Cerebellar cortex (tissue), 1 donor: ENCODE measurements around the gene STK4.

Experiments
- DNase-seq: peaks from one replicate; pipeline ENCODE4 v3.0.0-alpha.2; 2015; ENCODE audit warnings: low spot score

STK4 gene

DNA sequence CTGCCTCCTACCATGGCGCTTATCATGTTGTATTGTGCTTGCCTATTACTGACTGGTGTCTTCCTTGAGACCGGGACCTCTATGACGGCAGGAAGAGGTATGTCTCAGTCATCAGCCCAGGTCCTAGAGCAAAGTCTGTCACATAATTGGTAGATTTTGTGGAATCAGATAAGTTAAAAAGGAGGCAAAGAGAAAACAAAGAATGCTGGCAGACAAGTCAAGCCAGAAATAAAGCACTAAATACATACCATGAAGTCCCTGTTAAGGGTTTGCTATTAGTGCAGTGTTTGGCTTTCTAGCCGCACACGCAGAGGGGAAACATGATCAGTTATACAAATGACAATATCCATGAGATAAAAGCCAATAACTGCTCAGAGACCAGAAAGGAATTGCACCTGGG lies 12.1 kb upstream of the STK4 start:
- no peak for DNase-seq

- DNase-seq = no peak
Observed at GRCh38 chr20:44955270-44955669, 11.0 kb upstream of the STK4 start.

DNA sequence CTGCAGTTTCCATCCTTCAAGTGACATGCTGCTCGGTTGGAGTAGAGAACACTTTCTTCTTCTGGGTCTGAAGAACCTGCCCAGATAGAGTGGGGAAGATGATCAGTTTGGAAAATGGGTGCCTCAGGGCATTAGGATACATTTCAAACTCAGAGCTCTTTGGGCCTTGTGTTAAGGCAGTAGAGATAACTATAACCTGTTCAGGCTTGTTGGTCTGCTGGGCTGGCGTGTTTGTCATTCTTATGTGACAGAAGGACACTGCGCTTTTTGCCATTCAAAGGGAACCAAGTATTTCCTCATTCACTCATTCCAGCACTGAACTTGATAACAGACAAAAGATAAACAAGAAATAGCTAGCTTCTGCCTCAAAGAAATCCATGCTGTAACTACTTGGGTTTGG lies 9.9 kb upstream of the STK4 start:
- DNase-seq = no peak

- DNase-seq = no peak
Observed at GRCh38 chr20:44958276-44958675, 8.0 kb upstream of the STK4 start.

DNA sequence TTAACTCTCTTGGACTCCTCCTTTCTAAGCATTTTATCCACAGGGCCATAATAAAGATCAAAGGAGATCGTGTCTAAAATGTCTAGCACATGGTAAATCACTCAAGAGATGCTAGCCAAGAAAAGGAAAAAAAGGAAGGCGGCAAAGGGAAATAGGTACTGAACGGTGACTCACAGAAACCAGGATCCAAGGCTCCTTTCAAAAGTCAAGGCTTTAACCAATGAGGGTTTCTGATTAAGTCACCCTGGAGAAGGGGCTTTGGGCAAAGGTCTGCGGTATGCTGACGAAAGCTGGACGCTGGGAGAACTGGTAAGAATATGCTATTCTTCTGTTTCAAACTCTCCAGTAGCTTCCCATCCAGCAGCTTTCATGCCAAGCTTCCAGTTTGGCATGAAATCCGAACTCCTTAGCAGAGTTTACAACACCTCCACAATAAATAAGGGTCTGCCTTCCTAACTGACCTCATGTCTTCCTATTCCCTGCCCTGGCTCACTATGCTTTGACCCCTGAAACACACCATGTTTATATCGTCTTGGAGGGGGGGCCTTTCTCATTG lies 7.2 kb upstream of the STK4 start:
- DNase-seq = no peak

GRCh38 chr20:44959638-44960102 lies 6.6 kb upstream of the STK4 start:
- DNase-seq = peak; percentile 32

DNA sequence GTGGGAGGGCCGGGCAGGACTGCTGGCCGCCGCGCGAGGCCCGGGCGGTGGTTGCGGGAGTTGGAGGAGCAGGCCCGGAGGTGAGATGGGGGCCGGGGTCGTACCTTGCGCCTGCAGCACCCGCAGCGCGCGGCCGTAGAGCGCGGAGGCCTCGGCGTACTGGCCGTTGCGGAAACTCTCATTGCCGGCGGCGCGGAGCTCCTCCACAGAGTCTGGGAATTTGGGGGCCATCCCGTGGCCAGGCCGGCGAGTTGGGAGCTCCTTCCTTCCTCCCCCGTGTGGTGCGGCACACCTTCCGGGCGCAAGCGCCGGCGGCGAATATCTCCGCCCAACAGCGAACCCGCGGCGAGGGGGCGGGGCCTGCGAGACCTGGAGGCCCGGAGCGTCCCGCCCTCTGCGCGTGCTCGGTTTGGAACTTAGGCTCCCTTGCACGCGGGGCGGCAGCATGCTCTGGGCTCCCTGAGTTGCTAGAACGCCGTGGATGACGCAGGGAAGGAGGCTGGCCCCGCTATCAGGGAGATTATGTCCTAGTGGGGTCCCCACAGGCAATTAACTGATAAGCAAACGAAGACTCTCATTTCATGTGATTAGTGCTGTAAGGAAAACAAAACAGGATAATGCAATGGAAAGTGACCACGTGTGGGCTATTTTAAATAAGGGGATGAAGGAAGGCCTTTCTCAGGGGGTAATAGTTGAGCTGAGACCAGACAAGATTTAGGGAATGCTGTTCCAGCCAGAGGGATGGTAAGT lies 6.0 kb upstream of the STK4 start, which contains the start of gene TOMM34:
TSS of gene TOMM34 (minus strand) at position 295 of the 750 bp plus-strand sequence. CDS start at position 231, 64 bp downstream.
- DNase-seq = peak; percentile 95

DNA sequence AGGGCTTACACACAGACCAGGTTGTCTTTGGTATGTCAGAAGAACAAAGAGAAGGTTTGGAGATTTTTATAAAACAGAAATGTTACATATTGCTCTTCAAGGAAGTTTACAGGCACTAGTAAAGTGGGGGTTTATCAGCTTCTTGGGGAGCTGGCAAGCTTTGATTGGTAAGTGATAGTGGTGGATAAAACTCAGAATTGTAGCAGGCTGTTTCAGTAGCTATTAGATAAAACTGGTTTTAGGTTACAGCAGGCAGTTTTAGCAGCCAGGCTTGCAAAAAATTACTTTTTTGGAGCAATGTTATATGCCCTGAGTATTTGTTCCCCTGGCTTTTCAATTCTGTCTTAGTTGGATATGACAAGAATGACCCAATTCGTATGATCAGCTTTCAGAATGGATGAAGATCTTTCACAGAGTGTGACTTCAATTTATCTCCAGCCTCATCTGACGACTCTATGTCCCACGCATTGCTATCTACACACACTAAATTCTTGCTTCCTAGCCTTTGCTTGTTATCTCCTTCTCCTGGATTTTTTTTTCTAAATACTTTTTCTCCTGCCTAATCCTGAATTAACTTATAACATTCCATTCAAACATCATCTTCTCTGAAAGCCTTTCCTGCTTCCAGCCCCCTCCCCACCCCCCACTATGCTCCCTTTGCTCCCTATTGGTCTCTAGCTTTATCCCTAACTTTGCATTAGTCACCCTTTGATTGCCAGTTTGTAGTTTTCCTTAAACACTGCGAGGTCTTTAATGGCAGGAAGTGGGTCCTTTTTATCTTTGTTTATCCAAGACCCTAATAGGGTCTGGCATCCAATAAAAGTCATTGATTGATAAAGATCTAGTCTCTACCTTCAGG lies 5.1 kb upstream of the STK4 start:
- no peak for DNase-seq

DNA sequence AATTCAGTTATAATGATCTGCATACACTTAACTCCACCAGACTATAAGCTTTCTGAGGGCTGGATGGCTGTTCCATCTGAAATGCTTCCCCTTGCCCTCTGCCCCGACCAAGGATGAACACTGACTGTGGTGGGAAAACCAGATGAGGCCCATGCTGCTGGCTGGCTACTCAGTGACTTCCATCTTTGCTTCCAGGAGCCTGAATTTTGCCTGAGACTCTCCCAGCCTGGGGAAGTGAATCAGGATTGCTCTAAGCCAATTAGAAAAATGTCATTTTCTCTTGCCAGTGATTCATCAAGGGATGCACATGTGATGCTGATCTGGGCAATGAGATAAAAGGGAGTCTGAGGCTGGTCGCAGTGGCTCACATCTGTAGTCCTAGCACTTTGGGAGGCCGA lies 4.4 kb upstream of the STK4 start:
- no peak for DNase-seq

- no peak for DNase-seq
Observed at GRCh38 chr20:44962483-44962882, 3.8 kb upstream of the STK4 start.

- DNase-seq = no peak
Observed at GRCh38 chr20:44963325-44964215, 2.7 kb upstream of the STK4 start.

DNA sequence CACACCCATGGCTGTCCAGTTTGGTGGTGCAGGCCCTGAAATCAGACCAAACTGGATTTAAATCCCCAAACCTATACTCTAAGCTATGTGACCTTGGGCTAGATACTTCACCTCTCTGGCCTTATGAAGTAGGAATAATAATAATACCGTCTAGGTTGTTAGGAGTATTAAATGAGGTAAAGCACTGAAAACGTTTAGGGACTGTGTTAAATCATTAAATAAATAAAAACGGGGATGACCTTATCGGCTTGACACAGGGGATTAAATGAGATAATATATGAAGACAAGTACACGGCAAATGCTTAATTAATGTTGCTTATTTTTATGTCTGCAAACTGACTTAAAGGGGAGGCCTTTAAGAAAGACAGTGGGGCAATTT lies 672 bp upstream of the STK4 start:
- DNase-seq = no peak

GRCh38 chr20:44967207-44967807 lies 995 bp downstream of the STK4 start:
- no peak for DNase-seq

- DNase-seq = no peak
Observed at GRCh38 chr20:44969300-44969894, 3.1 kb downstream of the STK4 start.

GRCh38 chr20:44970243-44970757 lies 4.0 kb downstream of the STK4 start:
- DNase-seq = no peak

GRCh38 chr20:44973053-44973452 lies 6.7 kb downstream of the STK4 start:
- DNase-seq = no peak

GRCh38 chr20:44976698-44977097 lies 10.4 kb downstream of the STK4 start:
- DNase-seq = no peak

DNA sequence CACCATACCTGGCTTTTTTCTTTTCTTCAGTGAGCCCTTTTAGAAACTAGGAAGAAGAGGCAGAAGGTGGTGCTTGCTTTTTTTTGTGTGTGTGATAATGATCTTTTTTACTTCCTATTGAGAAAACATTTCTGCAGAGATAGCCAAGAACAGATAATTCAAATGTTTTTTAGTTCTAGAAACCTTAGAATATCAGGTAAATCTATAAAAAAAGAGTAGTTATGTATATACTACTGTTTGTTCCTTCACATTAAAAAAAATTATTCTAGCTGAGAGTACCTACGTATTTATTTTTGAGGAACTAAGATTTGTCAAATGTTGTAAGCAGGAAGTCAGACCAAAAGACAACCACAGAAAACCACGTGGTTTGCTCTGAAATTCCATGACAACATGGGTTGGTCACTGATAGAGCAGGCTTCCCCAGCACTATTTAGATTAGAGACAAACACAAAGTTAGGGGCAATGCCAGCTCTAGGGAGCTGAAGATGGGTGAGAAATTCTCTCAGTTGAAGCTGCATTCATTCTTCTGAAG lies 12.8 kb downstream of the STK4 start:
- no peak for DNase-seq

GRCh38 chr20:44981736-44982406 lies 15.6 kb downstream of the STK4 start:
- no peak for DNase-seq

GRCh38 chr20:44983093-44983674 lies 16.9 kb downstream of the STK4 start:
- DNase-seq = no peak
